Measurements from ENCODE around the gene PHACTR1.

DNA sequence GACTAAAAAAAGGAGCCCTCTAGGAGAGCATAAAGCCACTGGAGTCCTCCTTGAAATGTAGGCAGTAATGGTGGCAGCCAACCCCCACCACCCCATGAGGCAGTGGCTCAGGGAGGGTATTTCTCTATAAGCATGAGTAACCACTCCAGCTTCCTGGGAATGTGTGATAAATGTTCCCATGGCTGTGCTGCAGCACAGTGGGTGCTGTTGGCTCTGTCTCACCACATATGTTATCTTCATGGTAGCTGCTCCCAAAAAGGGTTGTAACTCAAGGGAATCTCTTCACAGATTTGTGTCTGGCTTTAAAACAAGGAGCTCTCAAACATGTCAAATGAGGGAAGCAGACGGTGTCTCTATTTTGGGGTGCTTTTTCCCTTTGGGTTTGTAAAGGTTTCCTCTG lies 7.5 kb upstream of the PHACTR1 start:
- TF ChIP-seq POLR2A (IDR thresholded peaks at IDR 0.05; ENCODE audit: low read depth, low read length) (no peak), POLR2AphosphoS5 (IDR thresholded peaks at IDR 0.05; ENCODE audit: low read depth, low read length) (no peak), SPI1 (IDR thresholded peaks at IDR 0.05; ENCODE audit: low read depth, low read length) (no peak), TAF1 (IDR thresholded peaks at IDR 0.05; ENCODE audit: low read depth, low read length) (no peak), PAX5 (IDR thresholded peaks at IDR 0.05; ENCODE audit: insufficient read depth, low read length, severe bottlenecking) (no peak)

All from GM12891 (cell line).